ENCODE measurements around the gene TIMP1.

DNA sequence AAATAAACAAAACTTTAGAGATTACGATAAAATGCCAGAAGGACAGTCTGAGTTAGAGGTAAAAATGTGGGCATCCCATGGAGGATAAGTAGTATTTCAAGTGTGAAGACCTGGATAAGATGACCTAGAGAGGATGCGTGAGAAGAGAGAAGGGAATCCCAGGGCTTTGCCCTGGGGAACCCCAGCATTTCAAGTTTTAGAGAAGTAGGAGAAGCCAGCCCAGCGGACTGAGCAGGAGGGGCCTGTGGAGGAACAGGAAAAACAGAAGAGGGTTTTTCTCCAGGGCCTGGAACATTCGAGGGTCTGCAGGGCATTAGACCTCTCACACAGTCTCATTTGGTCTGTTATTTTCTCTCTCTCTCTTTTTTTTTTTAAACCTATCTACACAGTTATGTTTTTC lies 50.4 kb downstream of the TIMP1 start:
- TF ChIP-seq, protein P1, sequence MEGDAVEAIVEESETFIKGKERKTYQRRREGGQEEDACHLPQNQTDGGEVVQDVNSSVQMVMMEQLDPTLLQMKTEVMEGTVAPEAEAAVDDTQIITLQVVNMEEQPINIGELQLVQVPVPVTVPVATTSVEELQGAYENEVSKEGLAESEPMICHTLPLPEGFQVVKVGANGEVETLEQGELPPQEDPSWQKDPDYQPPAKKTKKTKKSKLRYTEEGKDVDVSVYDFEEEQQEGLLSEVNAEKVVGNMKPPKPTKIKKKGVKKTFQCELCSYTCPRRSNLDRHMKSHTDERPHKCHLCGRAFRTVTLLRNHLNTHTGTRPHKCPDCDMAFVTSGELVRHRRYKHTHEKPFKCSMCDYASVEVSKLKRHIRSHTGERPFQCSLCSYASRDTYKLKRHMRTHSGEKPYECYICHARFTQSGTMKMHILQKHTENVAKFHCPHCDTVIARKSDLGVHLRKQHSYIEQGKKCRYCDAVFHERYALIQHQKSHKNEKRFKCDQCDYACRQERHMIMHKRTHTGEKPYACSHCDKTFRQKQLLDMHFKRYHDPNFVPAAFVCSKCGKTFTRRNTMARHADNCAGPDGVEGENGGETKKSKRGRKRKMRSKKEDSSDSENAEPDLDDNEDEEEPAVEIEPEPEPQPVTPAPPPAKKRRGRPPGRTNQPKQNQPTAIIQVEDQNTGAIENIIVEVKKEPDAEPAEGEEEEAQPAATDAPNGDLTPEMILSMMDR (IDR thresholded peaks at IDR 0.05): no peak
- no peak for TF ChIP-seq POLR2A (IDR thresholded peaks at IDR 0.05)

Data from esophagus squamous epithelium (tissue), 4 donors.